GM12874 (cell line): Measurements from ENCODE around the gene GLRA1.

ENCODE experiments used
- CTCF ChIP-seq: IDR thresholded peaks from 2 replicates; pipeline ENCODE4 v1.5.1; 2011; ENCODE audit warnings: low read depth, mild to moderate bottlenecking, control low read depth, low read length, moderate library complexity; ENCODE audit not compliant: insufficient read depth

GLRA1 gene

GRCh38 chr5:151864061-151864748 lies 60.4 kb downstream of the GLRA1 start:
- no peak for TF ChIP-seq CTCF

- no peak for TF ChIP-seq CTCF
Measured at GRCh38 chr5:151863566-151863965, 61.1 kb downstream of the GLRA1 start.

GRCh38 chr5:151862811-151863472 lies 61.7 kb downstream of the GLRA1 start:
- no peak for TF ChIP-seq CTCF

GRCh38 chr5:151856861-151857260 lies 67.8 kb downstream of the GLRA1 start:
- no peak for TF ChIP-seq CTCF

GRCh38 chr5:151855701-151856100 lies 69.0 kb downstream of the GLRA1 start:
- TF ChIP-seq CTCF: no peak

- TF ChIP-seq CTCF: no peak
Measured at GRCh38 chr5:151847871-151848270, 76.8 kb downstream of the GLRA1 start.

GRCh38 chr5:151846765-151847164 lies 77.9 kb downstream of the GLRA1 start:
- no peak for TF ChIP-seq CTCF
